ENCODE measurements around the gene INPP5D.

- TF ChIP-seq CTCF (IDR thresholded peaks at IDR 0.05) (no peak), POLR2A (IDR thresholded peaks at IDR 0.05) (no peak), EP300 (IDR thresholded peaks at IDR 0.05) (no peak)
These were observed 102.6 kb downstream of the INPP5D start for GRCh38 chr2:233162770-233163169.
